ENCODE measurements around the gene DAZAP1.

The DAZAP1 gene

DNA sequence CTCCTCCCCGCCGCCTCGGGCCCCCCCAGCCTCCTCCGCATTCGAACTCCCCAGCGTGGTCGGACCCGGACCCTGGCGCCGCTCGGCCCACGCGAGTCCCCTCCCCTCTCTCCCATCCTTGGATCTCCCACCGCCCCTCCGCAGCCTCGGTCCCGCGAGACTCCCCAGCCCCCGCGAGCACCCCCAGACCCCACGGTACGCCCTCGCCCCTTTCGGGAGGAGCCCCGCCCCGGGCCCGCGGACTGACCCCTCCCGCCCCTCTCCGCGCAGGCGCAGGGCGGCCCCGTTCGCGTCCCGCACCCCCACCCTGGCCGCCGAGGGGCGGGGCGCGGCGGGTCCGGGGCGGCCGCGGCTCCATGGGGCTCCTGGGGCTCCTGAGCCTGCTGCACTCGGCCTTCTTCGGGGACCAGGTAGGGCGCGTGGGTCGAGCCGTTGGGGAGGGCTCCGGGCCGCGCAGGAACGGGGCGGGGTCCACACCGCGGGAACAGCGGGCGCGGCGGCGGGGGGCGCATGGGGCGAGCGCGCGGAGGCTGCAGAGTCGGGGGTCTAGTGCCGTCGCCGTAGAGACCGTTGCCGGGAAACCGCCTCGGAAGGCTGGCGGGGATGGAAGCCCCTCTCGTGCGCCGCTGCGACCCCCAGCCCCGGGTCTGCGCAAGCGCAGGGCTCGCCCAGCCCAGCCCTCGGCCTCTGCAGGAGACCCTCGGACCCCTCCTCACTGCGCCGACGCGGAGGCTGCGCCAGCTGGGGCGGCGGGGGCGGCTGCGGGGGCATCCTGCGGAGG, 38.7 kb downstream of the DAZAP1 start:
- DNase-seq: no peak

DNA sequence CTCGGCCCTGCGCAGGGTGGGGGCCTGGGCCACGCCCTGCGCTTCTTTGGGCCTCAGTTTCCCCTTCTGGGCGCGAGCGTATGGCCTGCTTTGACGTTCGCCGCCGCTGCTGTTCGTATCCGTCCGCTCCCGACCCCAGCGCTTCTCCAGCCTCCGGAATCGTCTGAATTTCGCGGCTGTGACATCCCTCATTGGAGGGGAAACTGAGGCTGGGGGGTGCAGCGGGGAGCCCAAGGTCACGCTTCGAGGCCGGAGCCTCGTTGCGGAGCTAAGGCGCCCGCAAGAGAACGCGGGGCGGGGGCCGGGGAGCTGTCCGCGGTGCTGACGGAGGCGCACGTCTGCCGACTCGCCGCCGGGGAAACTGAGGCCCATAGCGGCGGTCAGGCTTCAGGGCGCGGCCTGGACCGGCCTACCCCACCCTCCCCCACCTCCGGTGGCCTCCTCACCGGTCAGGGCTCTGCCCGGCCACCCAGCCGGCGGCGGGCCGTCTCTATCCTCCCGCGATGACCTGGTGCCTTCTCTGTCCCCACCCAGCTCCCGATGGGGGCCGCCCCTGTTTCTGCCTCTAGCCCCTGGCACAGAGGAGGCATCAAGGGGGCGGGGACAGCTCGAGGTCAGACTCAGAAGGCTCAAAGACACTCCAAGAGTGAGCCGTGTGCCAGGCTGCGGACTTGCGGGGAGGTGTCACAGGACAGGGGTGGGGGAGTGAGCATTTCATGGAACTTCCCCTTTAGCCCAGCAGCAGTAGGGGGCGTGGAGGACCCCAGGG, 39.5 kb downstream of the DAZAP1 start:
- DNase-seq: no peak

DNA sequence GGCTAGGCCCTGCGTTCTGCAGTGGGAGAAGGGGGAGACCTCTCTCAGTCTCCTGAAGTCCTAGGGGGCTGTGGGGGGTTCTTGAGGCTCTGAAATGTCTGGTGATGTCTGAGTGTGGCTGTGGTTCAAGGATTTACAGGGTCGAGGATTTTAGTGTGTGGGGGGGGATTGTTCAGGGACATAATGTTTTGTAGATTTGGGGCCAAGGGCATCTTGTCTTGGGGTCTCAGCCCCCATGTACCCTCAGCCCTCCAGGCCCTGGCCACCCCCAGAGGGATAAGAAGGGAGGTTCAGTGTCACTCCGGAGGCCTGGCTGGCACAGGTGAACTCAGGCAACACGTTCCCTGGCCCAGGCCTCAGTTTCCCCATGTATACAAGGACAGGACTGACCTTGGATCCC, 40.1 kb downstream of the DAZAP1 start:
- no peak for DNase-seq

DNA sequence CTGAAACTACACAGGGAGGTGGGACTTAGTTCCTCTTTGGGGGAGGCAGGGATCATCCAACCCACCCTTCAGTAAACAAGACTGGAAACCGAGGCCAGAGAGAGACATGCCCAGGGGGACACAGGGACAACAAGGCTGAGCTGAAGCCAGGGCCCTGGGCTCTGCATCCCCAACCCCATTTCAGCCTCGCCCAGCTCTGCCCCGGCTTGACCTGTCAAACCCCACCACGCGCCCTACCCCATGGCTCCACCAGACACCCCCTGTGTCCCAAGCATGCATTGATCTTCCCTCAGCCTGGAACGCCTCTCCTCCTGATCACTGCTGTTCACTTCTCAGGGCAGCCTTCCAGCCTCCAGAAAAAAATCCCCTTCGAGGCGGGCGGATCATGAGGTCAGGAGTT, 40.6 kb downstream of the DAZAP1 start:
- DNase-seq: no peak

DNA sequence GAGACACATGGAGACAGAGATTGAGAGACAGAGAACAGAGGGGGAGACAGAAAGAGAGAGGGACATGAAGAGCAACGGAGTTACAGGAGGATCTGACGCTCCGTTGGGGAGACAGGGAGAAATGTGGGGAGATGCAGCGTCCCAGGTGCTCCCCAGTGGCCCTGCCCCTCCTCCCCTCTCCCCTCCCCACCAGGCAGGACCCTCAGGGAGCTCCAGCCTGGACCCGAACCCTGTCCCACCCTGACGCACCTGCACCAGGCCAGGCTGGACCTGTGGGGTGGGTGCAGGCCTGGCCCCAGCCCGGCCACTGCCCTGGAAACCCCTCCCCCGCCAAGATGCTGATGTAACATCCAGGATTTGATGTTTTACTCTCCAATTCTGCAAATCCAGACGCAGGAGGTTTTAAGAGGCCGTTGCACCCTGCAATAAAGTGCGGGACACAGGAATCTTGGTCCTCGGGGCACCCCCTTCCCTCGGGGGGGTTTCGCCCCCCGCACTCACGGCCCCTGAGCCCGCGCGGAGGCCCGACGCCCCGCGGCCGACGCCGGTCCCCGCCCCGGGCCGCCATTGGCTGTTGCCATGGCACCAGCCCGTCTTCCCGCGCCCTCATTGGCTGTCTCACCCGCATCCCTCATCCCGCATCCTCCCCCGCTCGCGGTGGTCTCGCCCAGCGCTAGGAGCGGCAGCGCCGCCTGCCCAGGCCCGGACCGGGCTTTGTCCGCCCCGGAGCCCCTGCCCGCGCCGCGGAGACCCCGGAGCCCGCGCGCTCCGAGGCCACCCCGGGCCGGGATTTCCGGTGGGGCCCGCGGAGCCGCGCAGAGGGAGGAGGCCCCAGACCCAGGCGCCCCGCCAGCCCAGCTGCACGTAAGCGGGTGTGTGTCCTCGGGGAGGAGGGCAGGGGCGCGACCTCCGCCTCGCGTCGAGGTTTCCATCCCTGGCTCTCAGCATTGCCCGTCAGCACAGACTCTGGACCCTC, 42.4 kb downstream of the DAZAP1 start, which contains the start of gene APC2:
TSS of gene APC2 (plus strand) at position 655 of the 976 bp plus-strand sequence. CDS start 2,881 bp downstream, outside the sequence.
- peak; percentile 73 for DNase-seq

DNA sequence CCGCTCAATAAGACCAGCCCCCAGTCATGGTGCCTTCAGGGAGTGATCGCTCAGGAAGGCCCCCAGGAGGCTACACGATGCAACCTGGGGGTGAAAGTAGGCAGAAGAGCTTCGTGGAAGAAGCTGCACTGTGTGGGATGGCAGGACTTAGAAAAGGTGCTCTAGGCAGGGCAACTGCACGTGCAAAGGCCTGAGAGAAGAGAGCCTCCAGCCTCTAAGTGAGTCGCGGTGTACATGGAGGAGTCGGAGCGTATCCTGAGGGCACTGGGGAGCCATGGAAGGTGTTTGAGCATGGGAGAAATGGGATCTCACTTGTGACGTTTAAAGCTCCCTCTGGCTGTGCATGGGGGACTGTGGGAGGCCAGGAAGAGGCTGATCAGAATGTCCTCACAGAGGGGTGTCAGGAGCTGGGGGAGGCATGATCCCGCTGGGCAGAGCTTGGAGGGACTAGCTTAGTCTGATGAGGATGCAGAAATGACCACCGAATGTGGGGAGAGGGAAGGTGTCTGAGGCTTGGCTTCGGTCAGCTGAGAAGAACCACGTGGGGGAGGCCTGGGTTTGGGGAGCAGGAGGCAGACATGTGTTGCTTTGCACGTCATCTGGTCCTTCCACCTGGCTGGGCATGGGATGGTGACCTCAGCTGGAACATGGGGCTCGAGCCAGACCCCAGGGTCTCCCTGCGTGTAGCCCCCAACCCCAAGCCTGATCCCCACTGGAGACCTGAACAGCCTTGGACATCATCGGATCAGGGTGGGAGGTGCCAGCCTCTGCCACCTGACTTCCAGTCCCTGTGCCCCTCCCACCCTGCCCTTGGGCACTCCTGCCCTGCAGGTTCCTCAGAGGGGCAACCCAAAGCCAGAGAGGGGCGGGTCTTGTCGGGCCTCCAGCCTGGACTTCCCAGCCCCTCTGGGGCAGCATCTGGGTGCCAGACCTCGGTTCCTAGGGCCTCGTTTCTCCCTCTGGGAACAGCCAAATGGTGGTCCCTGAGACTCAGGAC, 43.6 kb downstream of the DAZAP1 start:
- DNase-seq: no peak

DNA sequence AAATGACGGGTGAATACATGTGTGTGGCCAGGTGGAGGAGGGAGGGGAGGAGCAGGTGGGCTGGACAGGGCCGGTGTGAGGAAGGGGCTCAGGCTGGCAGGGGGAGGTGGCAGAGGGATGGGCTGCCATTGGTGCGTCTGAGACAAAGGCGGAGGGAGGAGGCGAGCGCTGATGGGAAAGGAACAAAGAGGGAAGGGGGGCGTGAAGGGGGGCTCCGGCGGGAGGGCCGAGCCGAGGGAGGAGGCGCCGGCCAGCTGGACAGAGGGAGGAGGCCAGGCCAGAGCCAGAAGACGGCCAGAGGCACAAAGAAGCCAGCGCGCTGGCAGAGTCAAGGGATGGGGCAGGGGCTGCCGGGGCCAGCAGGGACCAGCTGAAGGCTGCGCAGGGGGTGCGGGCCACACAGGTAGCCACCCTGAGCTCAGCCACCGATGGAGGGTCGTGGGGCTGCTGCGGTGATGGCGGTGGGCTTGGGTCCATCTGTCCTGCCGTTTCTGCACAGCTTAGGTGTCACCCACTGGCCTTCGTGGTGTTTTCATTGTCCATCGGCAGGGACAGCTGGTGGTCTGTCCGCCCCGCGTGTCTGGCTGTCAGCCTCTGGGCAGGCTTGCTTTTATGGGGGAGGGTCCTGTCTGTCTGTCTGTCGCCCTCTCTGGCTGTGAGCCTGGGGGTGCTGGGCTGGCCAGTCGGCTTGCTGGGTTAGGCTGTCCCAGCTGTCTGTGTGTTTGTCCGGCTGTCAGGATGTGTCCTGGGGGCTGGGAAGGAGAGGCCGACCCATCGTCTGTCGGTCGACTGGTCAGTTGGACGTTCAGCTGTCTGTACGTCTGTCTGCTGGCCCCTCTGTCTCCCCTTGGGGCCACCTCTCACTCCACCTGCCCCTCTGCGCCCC, 44.8 kb downstream of the DAZAP1 start:
- no peak for DNase-seq

DNA sequence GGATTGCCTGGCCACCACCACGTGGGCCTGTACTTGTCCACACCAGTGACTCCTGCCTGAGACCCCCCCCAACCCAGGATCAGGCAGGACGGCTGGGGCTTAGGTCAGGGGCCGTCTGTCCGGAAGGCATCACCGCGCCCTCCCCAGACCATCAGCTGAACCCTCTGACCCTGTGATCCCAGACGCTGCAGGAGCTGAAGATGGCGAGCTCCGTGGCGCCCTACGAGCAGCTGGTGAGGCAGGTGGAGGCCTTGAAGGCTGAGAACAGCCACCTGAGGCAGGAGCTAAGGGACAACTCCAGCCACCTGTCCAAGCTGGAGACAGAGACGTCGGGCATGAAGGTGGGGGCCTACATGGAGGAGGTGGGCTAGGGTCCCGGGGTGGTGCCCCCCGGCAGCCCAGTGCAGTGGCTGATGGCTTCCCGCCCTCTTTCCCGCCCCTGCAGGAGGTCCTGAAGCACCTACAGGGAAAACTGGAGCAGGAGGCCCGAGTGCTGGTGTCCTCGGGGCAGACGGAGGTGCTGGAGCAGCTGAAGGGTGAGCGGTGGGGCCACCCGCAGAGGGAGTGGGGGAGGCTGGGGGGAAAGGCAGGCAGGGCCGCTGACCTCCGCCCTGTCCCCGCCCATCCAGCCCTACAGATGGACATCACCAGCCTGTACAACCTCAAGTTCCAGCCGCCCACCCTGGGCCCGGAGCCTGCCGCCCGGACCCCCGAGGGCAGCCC, 45.6 kb downstream of the DAZAP1 start:
- DNase-seq: no peak

DNA sequence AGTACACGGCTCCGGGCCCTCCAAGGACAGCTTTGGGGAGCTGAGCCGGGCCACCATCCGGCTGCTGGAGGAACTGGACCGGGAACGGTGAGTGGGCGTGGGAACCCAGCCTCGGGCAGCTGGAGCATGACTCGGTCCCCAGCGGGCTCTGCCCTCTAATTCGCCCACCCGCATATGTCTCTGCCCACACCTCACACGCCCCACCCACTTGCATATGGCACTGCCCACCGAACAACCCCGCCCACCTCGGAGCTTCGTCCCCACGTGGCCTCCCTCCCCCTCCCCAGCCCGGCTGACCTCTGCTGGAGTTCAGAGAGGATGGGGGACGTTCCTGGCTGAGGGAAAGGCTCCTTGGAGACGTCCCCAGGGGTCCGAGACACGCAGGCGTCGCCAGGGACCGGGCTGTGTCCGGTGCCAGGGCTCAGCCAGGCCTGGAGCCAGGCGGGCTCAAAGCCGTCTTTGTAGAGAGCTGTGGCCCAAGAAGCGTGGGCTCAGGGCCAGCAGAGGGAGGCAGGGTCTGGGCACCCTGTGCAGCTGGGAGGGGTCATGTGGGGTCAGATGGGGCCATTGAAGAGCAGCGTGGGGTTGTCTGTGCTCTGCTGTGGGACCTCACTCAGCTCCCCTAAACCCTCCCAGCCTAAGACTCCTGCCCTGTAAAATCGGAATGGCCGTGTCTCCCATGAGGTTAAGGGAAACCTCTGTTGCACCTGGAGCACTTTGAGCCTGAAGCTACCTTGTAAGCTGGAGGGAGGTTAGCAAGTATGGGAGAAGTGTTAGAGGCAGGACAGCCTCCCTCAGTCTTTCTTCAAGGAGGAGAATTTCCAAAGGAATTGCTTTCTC, 46.4 kb downstream of the DAZAP1 start:
- DNase-seq: no peak

DNA sequence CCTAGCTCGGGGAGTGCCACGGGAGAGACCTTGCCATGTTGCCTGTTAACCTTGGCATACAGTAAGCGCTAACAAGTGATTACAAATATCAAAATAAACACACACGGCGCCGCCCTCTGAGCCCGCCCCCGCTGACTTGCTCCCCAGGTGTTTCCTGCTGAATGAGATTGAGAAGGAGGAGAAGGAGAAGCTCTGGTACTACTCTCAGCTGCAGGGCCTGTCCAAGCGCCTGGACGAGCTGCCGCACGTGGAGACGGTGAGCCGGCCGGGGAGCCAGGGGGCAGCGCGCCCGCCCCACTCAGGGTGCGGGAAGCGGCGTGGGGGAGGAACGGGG, 47.6 kb downstream of the DAZAP1 start:
- no peak for DNase-seq

DNA sequence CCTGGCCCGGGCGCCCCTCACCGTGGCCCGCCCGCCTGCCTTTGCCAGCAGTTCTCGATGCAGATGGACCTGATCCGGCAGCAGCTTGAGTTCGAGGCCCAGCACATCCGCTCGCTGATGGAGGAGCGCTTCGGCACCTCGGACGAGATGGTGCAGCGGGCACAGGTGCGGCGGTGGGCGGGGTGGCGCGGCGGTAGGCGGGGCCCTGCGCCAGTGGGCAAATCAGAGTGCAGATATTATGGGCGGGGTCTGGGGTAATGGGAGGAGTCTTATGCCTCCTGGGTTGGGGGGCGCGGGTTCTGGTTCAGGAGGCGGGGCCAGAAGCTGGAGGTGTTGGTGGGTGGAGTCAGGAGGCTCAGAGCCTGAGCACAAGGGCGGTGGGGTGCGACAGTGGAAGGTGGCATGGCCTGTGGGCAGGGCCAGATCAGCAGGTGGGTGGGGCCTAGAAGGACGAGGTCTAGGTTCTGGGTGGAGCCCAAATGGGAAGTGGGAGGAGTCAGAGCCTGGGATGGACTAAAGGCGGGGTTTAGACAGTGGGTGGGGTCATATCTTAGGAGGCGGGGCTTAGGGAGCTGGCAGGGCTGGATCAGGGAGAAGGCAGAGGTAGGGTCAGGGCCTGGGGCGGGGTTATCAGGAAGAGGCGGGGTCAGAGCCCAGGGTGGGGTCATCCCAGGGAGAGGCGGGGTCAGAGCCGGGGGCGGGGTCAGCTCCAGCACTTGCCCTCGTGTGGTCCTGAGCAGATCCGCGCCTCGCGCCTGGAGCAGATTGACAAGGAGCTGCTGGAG, 48.1 kb downstream of the DAZAP1 start:
- DNase-seq: peak; percentile 79

DNA sequence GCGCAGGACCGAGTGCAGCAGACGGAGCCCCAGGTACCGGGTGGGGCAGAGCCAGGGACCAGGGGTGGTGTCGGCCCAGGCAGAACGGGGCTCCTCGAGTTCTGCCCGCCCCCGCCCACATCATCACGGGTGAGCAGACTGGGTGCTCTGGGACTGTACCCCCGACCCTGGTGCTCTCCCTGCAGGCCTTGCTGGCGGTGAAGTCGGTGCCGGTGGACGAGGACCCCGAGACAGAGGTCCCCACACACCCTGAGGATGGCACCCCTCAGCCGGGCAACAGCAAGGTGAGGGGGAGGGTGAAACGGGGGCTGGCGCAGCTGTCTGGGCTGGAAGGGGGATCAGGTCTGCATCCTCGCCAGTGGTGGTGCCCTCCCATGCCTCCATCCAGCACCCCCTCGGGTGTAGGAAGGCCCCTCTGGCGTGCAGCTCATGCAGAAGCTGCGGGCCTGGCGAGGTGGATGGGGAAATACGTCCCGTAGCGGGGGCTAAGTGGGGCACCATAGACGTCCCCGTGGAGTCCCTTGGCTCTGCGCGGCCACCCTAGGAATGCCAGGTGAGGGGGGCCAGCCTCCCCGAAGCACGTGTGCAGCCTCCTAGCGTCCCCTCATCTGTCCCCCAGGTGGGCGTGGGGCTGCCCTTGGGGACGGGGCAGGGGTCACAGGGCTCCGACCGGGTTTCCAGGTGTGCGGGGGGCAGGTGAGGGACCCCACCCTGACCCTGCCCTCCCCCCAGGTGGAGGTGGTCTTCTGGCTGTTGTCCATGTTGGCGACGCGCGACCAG, 48.9 kb downstream of the DAZAP1 start:
- no peak for DNase-seq

DNA sequence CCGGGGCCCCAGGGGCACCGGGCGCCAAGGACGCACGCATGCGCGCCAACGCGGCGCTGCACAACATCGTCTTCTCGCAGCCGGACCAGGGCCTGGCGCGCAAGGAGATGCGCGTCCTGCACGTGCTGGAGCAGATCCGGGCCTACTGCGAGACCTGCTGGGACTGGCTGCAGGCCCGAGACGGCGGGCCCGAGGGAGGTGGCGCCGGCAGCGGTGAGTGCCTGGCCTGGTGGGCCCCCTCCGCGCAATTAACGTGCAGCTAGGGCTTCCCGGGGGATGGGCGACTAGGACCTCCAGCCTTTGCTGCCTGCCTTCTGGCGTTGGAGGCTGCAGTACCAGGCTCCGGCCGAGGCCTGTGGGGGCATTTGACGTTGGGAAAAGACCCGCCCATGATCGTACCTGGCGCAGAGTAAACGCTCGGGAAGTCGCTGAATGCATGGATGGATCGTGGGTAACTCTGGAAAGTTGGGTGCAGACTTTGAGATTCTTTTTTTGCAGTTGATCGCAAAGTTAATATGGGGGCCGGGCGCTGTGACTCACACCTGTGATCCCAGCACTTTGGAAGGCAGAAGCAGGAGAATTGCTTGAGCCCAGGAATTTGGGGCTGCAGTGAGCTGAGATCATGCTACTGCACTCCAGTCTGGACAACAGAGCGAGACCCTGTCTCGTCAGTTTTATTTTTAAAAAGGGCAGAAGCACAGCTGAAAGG, 49.8 kb downstream of the DAZAP1 start:
- DNase-seq: no peak

DNA sequence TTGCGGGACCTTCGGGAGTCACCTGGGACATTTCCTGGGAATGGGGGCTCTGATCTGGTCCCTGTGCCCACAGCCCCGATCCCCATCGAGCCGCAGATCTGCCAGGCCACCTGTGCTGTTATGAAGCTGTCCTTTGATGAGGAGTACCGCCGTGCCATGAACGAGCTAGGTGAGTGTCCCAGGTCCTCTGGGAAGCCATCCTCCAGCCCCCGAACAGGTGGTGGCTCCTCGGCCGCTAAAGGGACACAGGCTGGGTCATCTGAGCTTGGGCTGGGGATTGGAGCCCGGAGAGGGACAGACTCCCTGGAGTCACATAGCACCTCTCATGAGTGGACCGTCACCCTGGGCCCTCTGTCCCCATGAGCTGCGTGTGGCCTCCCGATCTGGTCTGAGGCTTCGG, 50.5 kb downstream of the DAZAP1 start:
- no peak for DNase-seq

DNA sequence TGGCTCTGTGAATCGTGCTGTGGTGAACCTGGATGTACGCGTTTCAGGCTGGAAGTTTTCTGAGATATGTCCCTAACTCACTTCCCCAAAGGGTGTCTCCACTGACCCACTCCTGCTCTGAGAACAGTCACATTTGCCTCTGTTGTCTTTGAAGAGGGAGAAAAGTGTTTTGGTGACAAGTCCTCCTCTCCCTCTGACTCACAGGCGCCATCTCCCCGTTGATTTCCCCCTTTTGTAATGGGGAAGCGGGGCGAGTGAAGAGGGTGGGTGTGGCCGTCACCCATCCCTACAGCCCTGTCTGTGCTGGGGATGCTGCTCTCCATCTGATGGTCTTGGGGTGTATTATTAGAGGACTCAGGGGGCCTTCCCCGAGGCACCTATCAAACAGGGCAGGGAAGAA, 52.1 kb downstream of the DAZAP1 start:
- no peak for DNase-seq

DNA sequence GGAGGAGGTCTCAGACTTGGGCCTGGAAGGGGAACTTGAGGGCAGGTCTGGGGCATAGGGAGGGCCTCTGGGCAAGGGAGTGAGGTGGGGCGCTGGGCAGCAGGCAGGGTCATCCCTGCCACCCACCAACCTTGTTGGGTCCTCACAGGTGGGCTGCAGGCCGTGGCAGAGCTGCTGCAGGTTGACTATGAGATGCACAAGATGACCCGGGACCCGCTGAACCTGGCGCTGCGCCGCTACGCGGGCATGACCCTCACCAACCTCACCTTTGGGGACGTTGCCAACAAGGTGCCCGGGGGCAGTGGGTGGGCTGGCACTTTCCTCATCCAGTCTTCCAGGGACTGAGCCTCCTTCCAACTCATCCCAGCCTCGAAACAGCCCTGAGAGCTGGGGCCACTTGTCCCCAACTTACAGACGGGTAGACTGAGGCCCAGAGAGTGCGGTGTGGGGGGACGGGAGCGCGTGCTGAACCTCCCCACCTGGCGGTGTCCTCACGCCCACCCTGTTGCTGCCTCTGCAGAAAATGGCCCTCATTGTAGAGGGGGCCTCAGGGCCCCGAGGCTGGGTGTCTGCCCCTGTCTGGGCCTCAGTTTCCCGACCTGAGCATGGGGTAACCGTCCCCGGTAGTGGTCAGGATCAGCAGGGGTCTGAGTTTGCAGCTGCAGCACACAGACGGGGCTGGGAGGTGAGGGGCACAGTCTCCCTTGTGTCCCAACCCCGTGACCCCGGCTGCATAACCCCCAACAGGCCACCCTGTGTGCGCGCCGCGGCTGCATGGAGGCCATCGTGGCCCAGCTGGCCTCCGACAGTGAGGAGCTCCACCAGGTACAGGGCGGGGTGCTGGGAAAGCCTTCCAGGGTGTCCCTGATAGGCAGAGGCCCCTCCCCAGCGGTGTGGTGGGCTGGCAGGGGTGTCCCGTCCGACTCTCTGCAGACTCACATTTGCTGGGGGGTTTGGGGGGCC, 52.9 kb downstream of the DAZAP1 start:
- DNase-seq: no peak

All from activated effector memory CD4-positive, alpha-beta T cell treated with anti-CD3 and anti-CD28 coated beads, Interleukin-2, amount 50 U/mL, for 16 hours (primary cell).